Esophagus muscularis mucosa (tissue), 4 donors: ENCODE results near the gene PDGFRB.

Source experiments
- EP300 ChIP-seq: sonication (generic); formaldehyde crosslinking; IDR thresholded peaks from one replicate; pipeline ENCODE4 v1.6.1; 2017; ENCODE audit warnings: antibody characterized with exemption
- POLR2A ChIP-seq: fragments of 450-650 bp; IDR thresholded peaks from one replicate; pipeline ENCODE4 v1.6.1; 2017; ENCODE audit warnings: antibody characterized with exemption, moderate library complexity, mild to moderate bottlenecking, low read depth
- POLR2AphosphoS5 ChIP-seq, 2 donors: sonication (generic); formaldehyde crosslinking; IDR thresholded peaks; one replicate each; pipeline ENCODE4 v1.6.1; 2017; ENCODE audit warnings: antibody characterized with exemption in 2 of 2
- TF ChIP-seq, protein P1 (sequence below), 3 experiments: fragments of 200-600 bp in 2 of 3; fragments of 450-650 bp in 1 of 3; sonication (generic) in 2 of 3; IDR thresholded peaks; one replicate each; pipeline ENCODE4 v1.5.1; 2017 to 2019; ENCODE audit warnings: antibody characterized with exemption in 3 of 3, mild to moderate bottlenecking in 2 of 3, moderate library complexity in 1 of 3

DNA sequence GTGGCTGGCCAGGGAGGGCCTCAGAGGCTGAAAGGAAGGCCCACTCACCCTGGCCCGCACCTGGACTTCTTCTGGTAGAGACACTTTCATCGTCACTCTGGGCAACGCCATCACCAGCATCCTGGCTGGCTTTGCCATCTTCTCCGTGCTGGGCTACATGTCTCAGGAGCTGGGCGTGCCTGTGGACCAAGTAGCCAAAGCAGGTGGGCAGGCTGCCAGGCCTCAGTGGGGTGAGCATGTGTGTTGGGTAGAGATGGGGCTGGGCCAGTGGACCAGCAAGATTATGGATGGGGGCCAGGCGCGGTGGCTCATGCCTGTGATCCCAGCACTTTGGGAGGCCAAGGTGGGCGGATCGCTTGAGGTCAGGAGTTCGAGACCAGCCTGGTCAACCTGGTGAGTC lies 46.9 kb upstream of the PDGFRB start:
- TF ChIP-seq, protein P1, sequence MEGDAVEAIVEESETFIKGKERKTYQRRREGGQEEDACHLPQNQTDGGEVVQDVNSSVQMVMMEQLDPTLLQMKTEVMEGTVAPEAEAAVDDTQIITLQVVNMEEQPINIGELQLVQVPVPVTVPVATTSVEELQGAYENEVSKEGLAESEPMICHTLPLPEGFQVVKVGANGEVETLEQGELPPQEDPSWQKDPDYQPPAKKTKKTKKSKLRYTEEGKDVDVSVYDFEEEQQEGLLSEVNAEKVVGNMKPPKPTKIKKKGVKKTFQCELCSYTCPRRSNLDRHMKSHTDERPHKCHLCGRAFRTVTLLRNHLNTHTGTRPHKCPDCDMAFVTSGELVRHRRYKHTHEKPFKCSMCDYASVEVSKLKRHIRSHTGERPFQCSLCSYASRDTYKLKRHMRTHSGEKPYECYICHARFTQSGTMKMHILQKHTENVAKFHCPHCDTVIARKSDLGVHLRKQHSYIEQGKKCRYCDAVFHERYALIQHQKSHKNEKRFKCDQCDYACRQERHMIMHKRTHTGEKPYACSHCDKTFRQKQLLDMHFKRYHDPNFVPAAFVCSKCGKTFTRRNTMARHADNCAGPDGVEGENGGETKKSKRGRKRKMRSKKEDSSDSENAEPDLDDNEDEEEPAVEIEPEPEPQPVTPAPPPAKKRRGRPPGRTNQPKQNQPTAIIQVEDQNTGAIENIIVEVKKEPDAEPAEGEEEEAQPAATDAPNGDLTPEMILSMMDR (IDR thresholded peaks at IDR 0.05) = no peak
- TF ChIP-seq POLR2A (no peak), EP300 (no peak), POLR2AphosphoS5 (IDR thresholded peaks at IDR 0.05) (no peak)
